22Rv1 (cell line): Measurements from ENCODE around the gene GLRA1.

Experiments used
- H3K27ac ChIP-seq: fragments of 450-650 bp; 2 replicates; pipeline ENCODE4 v1.5.1; 2017
- ZFX ChIP-seq: fragments of 450-650 bp; IDR thresholded peaks from 2 replicates; pipeline ENCODE4 v1.6.1; 2017; ENCODE audit warnings: antibody characterized with exemption, borderline replicate concordance
- TF ChIP-seq, protein P1 (sequence below): fragments of 450-650 bp; IDR thresholded peaks from 2 replicates; pipeline ENCODE4 v1.5.1; 2017; ENCODE audit warnings: mild to moderate bottlenecking

The GLRA1 gene

DNA sequence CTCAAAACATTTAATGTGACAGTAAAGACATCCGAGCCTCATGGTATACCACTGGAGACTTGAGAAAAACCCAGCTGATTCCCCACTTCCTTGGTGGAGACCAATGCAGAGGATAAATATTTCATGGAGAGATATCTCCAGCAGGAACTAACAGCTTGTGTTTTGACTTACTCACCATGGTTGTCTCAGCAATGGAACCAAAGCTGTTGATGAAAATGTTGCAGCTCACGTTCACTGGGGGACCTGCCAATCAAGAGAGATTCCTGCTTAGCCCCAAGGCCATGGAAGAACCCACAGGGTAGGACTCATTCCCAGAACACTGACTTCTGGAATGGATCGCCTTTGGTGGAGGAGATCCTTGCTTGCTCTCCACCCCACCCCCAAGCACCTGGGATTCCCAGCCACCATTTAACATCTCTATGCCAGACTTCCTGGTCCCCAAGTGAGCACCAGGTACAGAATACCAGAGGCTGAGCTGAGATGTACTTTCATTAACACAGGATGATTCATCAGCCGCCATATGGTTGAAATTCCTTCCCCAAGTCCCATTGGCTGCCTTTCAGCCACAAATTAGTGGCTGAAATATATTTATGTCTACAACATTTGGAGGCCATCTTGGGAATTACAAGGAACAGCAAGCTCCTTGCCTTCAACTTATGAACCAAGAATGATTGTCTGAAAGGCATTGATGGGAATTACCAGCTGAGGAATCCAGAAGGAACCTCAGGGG, 37.9 kb downstream of the GLRA1 start:
- no peak overlapping the region for H3K27ac ChIP-seq
- TF ChIP-seq, protein P1, sequence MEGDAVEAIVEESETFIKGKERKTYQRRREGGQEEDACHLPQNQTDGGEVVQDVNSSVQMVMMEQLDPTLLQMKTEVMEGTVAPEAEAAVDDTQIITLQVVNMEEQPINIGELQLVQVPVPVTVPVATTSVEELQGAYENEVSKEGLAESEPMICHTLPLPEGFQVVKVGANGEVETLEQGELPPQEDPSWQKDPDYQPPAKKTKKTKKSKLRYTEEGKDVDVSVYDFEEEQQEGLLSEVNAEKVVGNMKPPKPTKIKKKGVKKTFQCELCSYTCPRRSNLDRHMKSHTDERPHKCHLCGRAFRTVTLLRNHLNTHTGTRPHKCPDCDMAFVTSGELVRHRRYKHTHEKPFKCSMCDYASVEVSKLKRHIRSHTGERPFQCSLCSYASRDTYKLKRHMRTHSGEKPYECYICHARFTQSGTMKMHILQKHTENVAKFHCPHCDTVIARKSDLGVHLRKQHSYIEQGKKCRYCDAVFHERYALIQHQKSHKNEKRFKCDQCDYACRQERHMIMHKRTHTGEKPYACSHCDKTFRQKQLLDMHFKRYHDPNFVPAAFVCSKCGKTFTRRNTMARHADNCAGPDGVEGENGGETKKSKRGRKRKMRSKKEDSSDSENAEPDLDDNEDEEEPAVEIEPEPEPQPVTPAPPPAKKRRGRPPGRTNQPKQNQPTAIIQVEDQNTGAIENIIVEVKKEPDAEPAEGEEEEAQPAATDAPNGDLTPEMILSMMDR = no peak
- TF ChIP-seq ZFX = no peak

GRCh38 chr5:151885138-151885908, 39.3 kb downstream of the GLRA1 start:
- H3K27ac ChIP-seq = no peak overlapping the region
- TF ChIP-seq, protein P1 = no peak
- no peak for TF ChIP-seq ZFX

DNA sequence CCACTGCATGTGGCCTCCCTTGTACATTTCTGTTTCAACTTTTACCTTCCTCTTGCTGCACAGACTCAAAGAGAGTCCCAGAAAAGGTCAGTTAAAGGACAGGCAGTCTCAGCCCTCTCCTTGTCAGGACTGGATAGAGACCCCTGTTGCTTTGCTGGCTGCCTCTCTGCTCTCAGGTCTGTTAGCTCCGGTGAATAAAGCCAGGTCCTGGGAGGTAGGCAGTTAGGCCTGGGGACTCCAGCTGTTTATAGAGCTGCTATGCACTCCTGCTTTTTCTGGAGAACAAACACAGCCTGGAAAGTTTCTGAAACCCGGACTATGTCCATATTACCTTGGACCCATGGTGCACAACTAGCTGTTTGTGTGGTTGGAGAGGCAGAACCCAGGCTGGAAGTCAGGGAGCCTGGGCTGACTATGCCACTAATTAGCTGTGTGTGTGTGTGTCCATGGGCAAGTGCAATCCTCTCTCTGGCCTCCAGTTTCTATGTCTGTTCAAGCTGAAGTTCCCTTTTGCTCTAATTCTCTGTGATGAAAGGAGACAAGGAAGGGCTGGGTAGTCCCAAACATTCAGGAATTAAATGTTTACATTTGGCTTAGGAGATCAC, 42.9 kb downstream of the GLRA1 start:
- no peak overlapping the region for H3K27ac ChIP-seq
- TF ChIP-seq ZFX = no peak
- TF ChIP-seq, protein P1 = no peak

GRCh38 chr5:151880324-151880723, 44.3 kb downstream of the GLRA1 start:
- H3K27ac ChIP-seq = no peak overlapping the region
- TF ChIP-seq, protein P1 = no peak
- TF ChIP-seq ZFX = no peak

DNA sequence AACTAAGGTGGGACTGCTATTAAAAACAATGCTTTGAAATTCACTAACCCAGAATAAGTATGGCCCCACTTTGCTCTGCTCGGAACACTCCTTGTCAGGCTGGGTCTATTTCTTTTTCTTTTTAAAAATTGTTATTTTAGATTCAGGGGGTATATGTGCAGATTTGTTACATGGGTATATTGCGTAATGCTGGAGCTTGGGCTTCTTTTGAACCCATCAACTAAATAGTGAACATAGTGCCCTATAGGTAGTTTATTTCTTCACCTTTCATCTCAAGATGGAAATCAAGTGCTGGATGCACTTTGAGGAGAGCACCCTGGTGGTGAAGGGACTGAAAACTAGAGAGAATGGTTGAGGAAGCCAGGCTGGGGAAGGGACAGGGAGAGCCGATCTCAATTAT, 51.0 kb downstream of the GLRA1 start:
- H3K27ac ChIP-seq = no peak overlapping the region
- no peak for TF ChIP-seq ZFX
- TF ChIP-seq, protein P1 = no peak

- no peak overlapping the region for H3K27ac ChIP-seq
- no peak for TF ChIP-seq ZFX
- TF ChIP-seq, protein P1 = no peak
These were observed 52.0 kb downstream of the GLRA1 start for GRCh38 chr5:151872701-151873100.
